Left lung (tissue), 10 donors: ENCODE measurements around the gene DCP1B. TPM values are rescaled to one million over a fixed set of nuclear protein-coding genes. Genes with fewer than 3 reads are reported as not detected.

Experiments
- ATAC-seq: fragments of 200-7000 bp; cut with Tn5 transposase; one replicate; pipeline ENCODE4 v1.9.1; 2020; ENCODE audit warnings: moderate library complexity
- DNase-seq, 4 donors: peaks; one replicate each; pipeline ENCODE4 v3.0.0-alpha.2; 2013 to 2020
- H3K27ac ChIP-seq, 2 donors: fragments of 200-600 bp; sonication (generic) in 1 of 2; one replicate each; pipeline versions ENCODE4 v1.5.0 to v1.8.0; 2020 to 2021
- H3K27me3 ChIP-seq, 2 donors: fragments of 200-600 bp; sonication (generic) in 1 of 2; one replicate each; pipeline versions ENCODE4 v1.5.0 to v1.8.0; 2020 to 2021
- H3K36me3 ChIP-seq, 2 donors: fragments of 200-600 bp; sonication (generic) in 1 of 2; one replicate each; pipeline versions ENCODE4 v1.5.0 to v1.8.0; 2020 to 2021
- H3K4me1 ChIP-seq, 2 donors: fragments of 200-600 bp; one replicate each; pipeline ENCODE4 v1.8.0; 2021
- H3K4me3 ChIP-seq, 2 donors: fragments of 200-600 bp; sonication (generic) in 1 of 2; one replicate each; pipeline versions ENCODE4 v1.5.0 to v1.8.0; 2020 to 2021; ENCODE audit warnings: mild to moderate bottlenecking in 1 of 2
- H3K9me3 ChIP-seq, 2 donors: fragments of 200-600 bp; sonication (generic) in 1 of 2; one replicate each; pipeline versions ENCODE4 v1.5.0 to v1.8.0; 2020 to 2021
- intact Hi-C, 2 donors: fragments of 100-400 bp; cut with DNase I; formaldehyde crosslinking; loops; one replicate each; pipeline versions ENCODE4 v1.11.2 to v1.14.2; 2022
- polyA plus RNA-seq, 6 donors: library from polyadenylated mRNA; unstranded; fragments of 120-200 nt; gene quantifications; one replicate each; pipeline ENCODE4 v1.2.1, GENCODE V29; 2013; ENCODE audit not compliant: insufficient read length in 6 of 6
- total RNA-seq, 2 donors: library from RNA; stranded (reverse); fragmentation: NEBNext Ultra II Directional; extraction: Animal tissue kit (Norgen Biotek cat#: 25700); gene quantifications; one replicate each; pipeline ENCODE4 v1.2.1, GENCODE V29; 2021
- TF ChIP-seq, protein P1 (sequence below), 2 donors: fragments of 200-600 bp; sonication (generic) in 1 of 2; IDR thresholded peaks; one replicate each; pipeline versions ENCODE4 v1.5.0 to v1.8.0; 2021; ENCODE audit warnings: antibody characterized with exemption in 2 of 2
- donor health status: DM: no; HTN: yes; CAD: no.
- donor health status: DM: no; HTN: no; CAD: no.

DCP1B gene
- total and polyA plus RNA-seq, 8 donors = 9.8 to 33.4 (median 28.5) TPM

DNA sequence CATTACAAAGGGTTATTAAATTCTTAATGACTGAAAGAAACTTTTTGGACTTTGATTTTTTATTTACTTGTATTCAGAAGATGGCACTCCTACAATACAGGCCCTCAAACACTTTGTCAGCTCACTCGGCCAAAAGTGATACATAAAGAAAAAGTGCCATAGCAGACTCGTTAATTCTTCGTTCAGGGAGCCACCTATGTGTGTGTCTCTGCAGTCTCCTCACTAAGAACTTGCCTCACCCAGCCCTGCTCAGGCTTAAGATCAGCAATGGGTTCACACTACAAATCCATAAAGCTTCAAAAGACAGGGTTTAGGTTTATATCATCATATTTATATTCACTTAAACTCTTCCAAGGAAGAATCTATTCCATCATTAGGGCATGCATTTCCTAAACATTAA, 11.5 kb downstream of the DCP1B start:
- H3K4me3 ChIP-seq = no peak overlapping the region
- H3K36me3 ChIP-seq = peaks cover 4 to 15% of the 10 kb centered on the region in 2 donors
- ATAC-seq (no peak), DNase-seq (no peak)
- H3K4me1 ChIP-seq = peaks cover 0 to 13% of the 10 kb centered on the region in 2 donors
- H3K27me3 ChIP-seq = no peaks in the 10 kb centered on the region
- TF ChIP-seq, protein P1, sequence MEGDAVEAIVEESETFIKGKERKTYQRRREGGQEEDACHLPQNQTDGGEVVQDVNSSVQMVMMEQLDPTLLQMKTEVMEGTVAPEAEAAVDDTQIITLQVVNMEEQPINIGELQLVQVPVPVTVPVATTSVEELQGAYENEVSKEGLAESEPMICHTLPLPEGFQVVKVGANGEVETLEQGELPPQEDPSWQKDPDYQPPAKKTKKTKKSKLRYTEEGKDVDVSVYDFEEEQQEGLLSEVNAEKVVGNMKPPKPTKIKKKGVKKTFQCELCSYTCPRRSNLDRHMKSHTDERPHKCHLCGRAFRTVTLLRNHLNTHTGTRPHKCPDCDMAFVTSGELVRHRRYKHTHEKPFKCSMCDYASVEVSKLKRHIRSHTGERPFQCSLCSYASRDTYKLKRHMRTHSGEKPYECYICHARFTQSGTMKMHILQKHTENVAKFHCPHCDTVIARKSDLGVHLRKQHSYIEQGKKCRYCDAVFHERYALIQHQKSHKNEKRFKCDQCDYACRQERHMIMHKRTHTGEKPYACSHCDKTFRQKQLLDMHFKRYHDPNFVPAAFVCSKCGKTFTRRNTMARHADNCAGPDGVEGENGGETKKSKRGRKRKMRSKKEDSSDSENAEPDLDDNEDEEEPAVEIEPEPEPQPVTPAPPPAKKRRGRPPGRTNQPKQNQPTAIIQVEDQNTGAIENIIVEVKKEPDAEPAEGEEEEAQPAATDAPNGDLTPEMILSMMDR (IDR thresholded peaks at IDR 0.05) = no peak
- no peaks in the 10 kb centered on the region for H3K9me3 ChIP-seq
- H3K27ac ChIP-seq = no peak overlapping the region
- intact Hi-C loops = no loop called here

DNA sequence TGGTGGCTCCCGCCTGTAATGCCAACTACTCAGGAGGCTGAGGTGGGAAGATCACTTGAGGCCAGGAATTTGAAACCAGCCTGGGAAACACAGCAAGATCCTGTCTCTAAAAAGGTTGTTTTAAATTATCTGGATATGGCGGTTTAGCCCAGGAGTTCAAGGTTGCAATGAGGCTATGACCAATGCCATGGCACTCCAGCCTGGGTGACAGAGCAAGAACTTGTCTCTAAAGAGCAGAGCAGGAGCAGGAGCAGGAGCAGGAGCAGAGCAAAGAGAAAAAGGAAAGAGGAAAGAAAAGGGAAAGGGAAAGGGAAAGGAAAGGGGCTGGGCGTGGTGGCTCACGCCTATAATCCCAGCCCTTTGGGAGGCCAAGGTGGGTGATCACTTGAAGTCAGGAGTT, 15.1 kb downstream of the DCP1B start:
- DNase-seq (no peak), ATAC-seq (no peak)
- TF ChIP-seq, protein P1 (IDR thresholded peaks at IDR 0.05) = no peak
- Histone ChIP-seq H3K4me1 (peaks cover 0 to 8% of the 10 kb centered on the region in 2 donors), H3K27ac (no peak overlapping the region), H3K36me3 (peaks cover 4 to 32% of the 10 kb centered on the region in 2 donors), H3K9me3 (peaks cover 0 to 20% of the 10 kb centered on the region in 2 donors), H3K4me3 (no peak overlapping the region), H3K27me3 (no peaks in the 10 kb centered on the region)
- intact Hi-C loops = no loop called here

DNA sequence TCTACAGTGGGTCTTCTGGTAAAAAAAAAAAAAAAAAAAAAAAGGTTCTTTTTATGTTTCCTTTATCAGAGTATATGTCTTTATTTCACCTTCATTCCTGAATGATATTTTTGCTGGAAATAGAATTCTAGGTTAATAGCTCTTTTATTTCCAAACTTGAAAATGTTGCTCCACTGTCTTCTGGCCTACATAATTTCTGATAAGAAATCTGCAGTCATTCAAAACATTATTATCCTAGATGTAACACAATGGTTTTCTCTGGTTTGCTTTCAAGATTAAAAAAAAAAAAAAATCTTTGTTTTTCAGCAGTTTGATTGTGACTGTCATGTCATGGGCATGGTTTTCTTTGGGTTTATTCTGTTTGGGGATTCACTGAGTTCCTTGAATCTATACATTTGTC, 19.5 kb downstream of the DCP1B start:
- Histone ChIP-seq H3K36me3 (peaks cover 0 to 27% of the 10 kb centered on the region in 2 donors), H3K27ac (no peak overlapping the region), H3K4me3 (no peak overlapping the region), H3K27me3 (no peaks in the 10 kb centered on the region), H3K4me1 (no peaks in the 10 kb centered on the region), H3K9me3 (peaks cover 0 to 20% of the 10 kb centered on the region in 2 donors)
- ATAC-seq (no peak), DNase-seq (no peak)
- TF ChIP-seq, protein P1 (IDR thresholded peaks at IDR 0.05) = no peak
- intact Hi-C loops = no loop called here

DNA sequence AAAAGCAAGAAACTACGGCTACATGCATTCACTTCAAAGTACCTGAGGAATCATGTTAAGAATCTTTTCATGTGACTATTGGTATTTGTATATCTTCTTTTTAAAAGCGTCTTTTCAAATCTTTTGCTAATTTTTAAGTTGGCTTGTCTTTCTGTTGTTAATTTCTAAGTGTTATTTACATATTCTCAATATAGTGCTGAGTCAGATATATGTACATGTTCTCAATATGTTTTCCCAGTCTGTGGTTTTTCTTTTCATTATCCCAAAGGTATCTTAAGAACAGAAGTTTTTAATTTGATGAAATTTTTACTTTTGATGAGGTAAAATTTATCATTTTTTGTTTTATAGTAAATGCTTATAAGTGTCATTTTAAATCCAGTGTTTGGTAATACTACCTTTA, 24.0 kb downstream of the DCP1B start:
- no peak for ATAC-seq
- H3K27ac ChIP-seq = no peak overlapping the region

DNA sequence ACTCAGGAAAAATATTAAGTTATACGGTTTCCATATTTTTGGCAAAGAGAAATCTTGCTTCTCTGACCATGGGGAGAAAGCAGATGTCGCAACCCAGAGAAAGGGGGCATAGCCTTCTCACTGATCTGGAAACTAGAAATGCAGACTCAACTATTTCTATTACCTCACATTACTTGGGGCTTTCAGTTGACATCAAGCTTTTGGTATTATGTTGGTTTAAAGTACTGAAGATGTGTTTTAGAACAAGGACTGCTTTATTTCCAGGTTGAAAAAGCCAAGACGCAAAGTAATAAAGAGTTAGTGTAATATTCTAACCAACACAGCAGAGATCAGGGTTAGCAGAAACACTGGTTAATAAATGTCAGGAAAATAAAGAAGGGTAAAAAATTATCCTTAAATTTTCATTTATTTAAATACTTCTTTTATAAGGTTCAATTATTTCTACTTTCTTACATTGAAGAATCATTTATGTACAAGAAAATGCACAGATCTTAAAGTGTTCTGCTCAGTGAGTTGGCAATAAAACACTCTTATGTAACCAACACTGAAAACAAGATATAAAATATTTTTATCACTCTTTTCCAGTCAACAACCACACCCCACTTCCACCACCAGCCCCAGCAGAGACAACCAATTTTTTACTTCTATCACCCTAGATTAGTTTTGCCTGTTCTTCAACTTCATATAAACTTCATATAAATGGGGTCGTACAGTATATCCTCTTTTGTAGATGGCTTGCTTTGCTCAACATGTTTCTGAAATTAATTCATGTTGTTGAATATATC, 26.0 kb downstream of the DCP1B start:
- Histone ChIP-seq H3K27me3 (no peaks in the 10 kb centered on the region), H3K27ac (peak overlapping the region in 1 of 2 donors; percentile 0), H3K36me3 (no peaks in the 10 kb centered on the region), H3K4me3 (no peak overlapping the region), H3K9me3 (no peaks in the 10 kb centered on the region), H3K4me1 (no peaks in the 10 kb centered on the region)
- intact Hi-C loops = no loop called here
- ATAC-seq (no peak), DNase-seq (no peak)
- TF ChIP-seq, protein P1 (IDR thresholded peaks at IDR 0.05) = no peak

More for the DNA sequence above, 24.0 kb downstream of the DCP1B start:
- Histone ChIP-seq H3K4me3 (no peak overlapping the region), H3K9me3 (peaks cover 0 to 9% of the 10 kb centered on the region in 2 donors), H3K4me1 (no peaks in the 10 kb centered on the region), H3K27me3 (no peaks in the 10 kb centered on the region), H3K36me3 (peaks cover 0 to 8% of the 10 kb centered on the region in 2 donors)
- TF ChIP-seq, protein P1 (IDR thresholded peaks at IDR 0.05) = no peak
- intact Hi-C loops = no loop called here
- no peak for DNase-seq
